ENCODE results near the gene YPEL2. TPM values are rescaled to one million over a fixed set of nuclear protein-coding genes. Genes with fewer than 3 reads are reported as not detected.

Gene YPEL2
- total RNA-seq, 1 experiment from 2014 or later: 0.98 TPM

DNA sequence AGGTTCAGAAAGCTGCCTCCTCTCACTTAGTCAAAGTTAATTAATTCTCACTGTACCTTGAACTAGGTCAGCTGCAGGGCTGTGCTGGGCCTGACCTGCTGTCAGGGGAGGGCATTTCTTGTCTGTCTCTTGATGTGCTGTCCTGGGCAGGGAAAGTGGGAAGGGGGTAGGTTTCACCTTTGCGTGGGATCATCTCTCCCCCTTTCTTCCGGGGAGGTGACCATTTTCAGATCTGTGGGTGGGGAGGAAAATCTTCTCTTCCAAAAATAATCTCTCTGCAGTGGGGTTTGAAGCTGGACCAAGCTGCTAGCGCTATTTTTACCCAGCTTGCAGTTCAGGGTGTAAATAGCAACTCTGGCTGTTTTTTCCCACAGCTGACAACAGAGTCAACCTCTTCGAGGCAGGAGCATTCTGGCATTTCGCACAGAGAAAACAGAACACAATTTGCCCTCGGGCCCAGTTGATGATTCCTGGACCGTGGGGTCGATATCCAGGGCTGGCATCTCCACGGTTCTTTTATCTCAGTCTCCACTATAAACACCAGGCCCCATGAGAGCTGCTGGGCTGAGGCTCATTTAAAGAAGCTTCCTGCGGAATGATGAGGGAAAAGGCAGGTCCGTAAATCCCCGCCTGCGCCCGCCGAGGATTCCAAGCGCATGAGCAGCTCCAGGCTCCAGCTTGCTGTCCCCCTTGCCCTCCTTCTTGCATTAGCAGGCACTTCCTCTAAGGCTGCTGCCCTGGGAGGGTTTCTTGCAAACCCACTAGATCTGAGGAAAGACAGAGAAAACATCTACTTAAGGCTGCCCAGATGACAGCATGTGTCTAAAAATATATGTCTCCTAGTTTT is 93.9 kb downstream of the YPEL2 start:
- H2BK20ac ChIP-seq (ENCODE audit: low read depth, low read length, poor library complexity, severe bottlenecking): no peak overlapping the region
- no peaks in the 10 kb centered on the region for H3K9me3 ChIP-seq (ENCODE audit: control insufficient read depth, low read depth, low read length)
- no peak overlapping the region for H3K4me2 ChIP-seq (ENCODE audit: insufficient read depth, insufficient read length, low read length)
- no peak overlapping the region for H2BK120ac ChIP-seq (ENCODE audit: low read depth, low read length, poor library complexity, severe bottlenecking)
- no peak overlapping the region for H3K4ac ChIP-seq (ENCODE audit: low read depth, low read length)
- H3K9me3 Mint-ChIP-seq: no peaks in the 10 kb centered on the region
- H2AK5ac ChIP-seq (ENCODE audit: insufficient read length, low read length): no peak overlapping the region
- H3K79me1 ChIP-seq (ENCODE audit: insufficient read depth, low read depth, low read length, poor library complexity, severe bottlenecking): no peaks in the 10 kb centered on the region
- no peak overlapping the region for H4K5ac ChIP-seq (ENCODE audit: insufficient read length, low read depth, low read length)
- H3K4me3 Mint-ChIP-seq: no peak overlapping the region
- peaks cover 15 to 20% of the 10 kb centered on the region in 2 experiments; a peak in 3 of 4 replicates for H3K4me1 Mint-ChIP-seq
- no peaks in the 10 kb centered on the region for H3K36me3 Mint-ChIP-seq (ENCODE audit: insufficient read depth in 1 of 3, low read depth in 3 of 3)
- no peak overlapping the region for H4K8ac ChIP-seq (replicated peaks; ENCODE audit: insufficient read length, low read depth, low read length)
- WGBS (ENCODE audit: extremely low coverage, insufficient read length, low lambda C conversion rate): no CpG with 5 or more reads among the region's 16 CpGs
- H3K27ac ChIP-seq (ENCODE audit: insufficient read length, low read depth, low read length): no peak overlapping the region
- no peak overlapping the region for H3K9ac ChIP-seq (ENCODE audit: extremely low read depth, insufficient read length, low read length)
- no peak overlapping the region for H4K91ac ChIP-seq (ENCODE audit: insufficient read length, low read depth, low read length)
- H3K56ac ChIP-seq (ENCODE audit: insufficient read length, low read depth, low read length): no peak overlapping the region
- no peaks in the 10 kb centered on the region for H3K79me2 ChIP-seq (ENCODE audit: insufficient read depth, low read length)
- no peaks in the 10 kb centered on the region for H4K20me1 ChIP-seq (ENCODE audit: control insufficient read depth, insufficient read depth, insufficient read length)
- H3K27me3 Mint-ChIP-seq (ENCODE audit: low read depth): no peaks in the 10 kb centered on the region
- H3K27ac Mint-ChIP-seq: peak overlapping the region in 1 of 3 experiments; percentile 44; a peak in 1 of 7 replicates
- H2BK15ac ChIP-seq (ENCODE audit: low read depth, low read length): no peak overlapping the region
- H3T11ph ChIP-seq (ENCODE audit: low read length): no peak overlapping the region
- no peak for TF ChIP-seq CTCF (conservative IDR thresholded peaks at IDR 0.05)
- H3K27me3 ChIP-seq (ENCODE audit: insufficient read depth, low read length): no peaks in the 10 kb centered on the region
- no peaks in the 10 kb centered on the region; the same call in 1 of the 2 replicates for H3K4me1 ChIP-seq (ENCODE audit: insufficient read depth, low read length)
- no peaks in the 10 kb centered on the region for H3K23me2 ChIP-seq (ENCODE audit: insufficient read length, low read depth, low read length, poor library complexity, severe bottlenecking)
- no peak overlapping the region for H3K23ac ChIP-seq (ENCODE audit: insufficient read length, low read depth, low read length)
- H3K14ac ChIP-seq (ENCODE audit: insufficient read depth, low read length): no peak overlapping the region
- DNase-seq: no peak
- H2BK12ac ChIP-seq (ENCODE audit: insufficient read length, low read depth, low read length): no peak overlapping the region
- H3K18ac ChIP-seq (ENCODE audit: insufficient read length, low read depth, low read length): no peak overlapping the region
- no peak overlapping the region for H2BK5ac ChIP-seq (ENCODE audit: insufficient read length, low read length)
- no peak overlapping the region for H2AFZ ChIP-seq (ENCODE audit: low read length)
